ENCODE data around the gene ZNF331. TPM values are rescaled to one million over a fixed set of nuclear protein-coding genes. Genes with fewer than 3 reads are reported as not detected.

Gene ZNF331
- total RNA-seq, 1 experiment from 2014 or later = 29.8 TPM

- DNase-seq (ENCODE audit: low spot score) = no peak
- no peak overlapping the region for H3K4me3 ChIP-seq (ENCODE audit: low read depth, low read length, poor library complexity, severe bottlenecking)
- no peak overlapping the region for H3K27ac ChIP-seq (ENCODE audit: low read depth, low read length, poor library complexity, severe bottlenecking)
- H3K36me3 ChIP-seq (ENCODE audit: insufficient read depth, low read length, poor library complexity, severe bottlenecking) = no peaks in the 10 kb centered on the region
- no TSS peak for BruUV-seq (replicated peaks)
- TF ChIP-seq EZH2 (IDR thresholded peaks at IDR 0.05; ENCODE audit: borderline replicate concordance, low read depth, low read length, poor library complexity, severe bottlenecking) = no peak
- TF ChIP-seq CTCF (conservative IDR thresholded peaks at IDR 0.05; ENCODE audit: low read depth, low read length) = no peak
- no peaks in the 10 kb centered on the region for H3K27me3 ChIP-seq (replicated peaks; ENCODE audit: insufficient read depth, low read depth, low read length, poor library complexity)
- intact Hi-C loops (cut with micrococcal nuclease; ENCODE audit: unreplicated experiment) = no loop called here
- no peaks in the 10 kb centered on the region for H3K9me3 ChIP-seq (ENCODE audit: low read depth, low read length, poor library complexity, severe bottlenecking)
- CTCF ChIA-PET = no interaction called here
- no peaks in the 10 kb centered on the region for H3K4me1 ChIP-seq (ENCODE audit: insufficient read depth, low read length, poor library complexity, severe bottlenecking)
- POLR2A ChIA-PET (ENCODE audit: low non-redundant PET) = no interaction called here
Observed at GRCh38 chr19:53595510-53595867, 57.5 kb downstream of the ZNF331 start.

GRCh38 chr19:53596056-53596455, 58.1 kb downstream of the ZNF331 start:
- intact Hi-C loops (cut with micrococcal nuclease; ENCODE audit: unreplicated experiment) = no loop called here
- Histone ChIP-seq H3K27ac (ENCODE audit: low read depth, low read length, poor library complexity, severe bottlenecking) (no peak overlapping the region), H3K27me3 (replicated peaks; ENCODE audit: insufficient read depth, low read depth, low read length, poor library complexity) (no peaks in the 10 kb centered on the region), H3K9me3 (ENCODE audit: low read depth, low read length, poor library complexity, severe bottlenecking) (no peaks in the 10 kb centered on the region), H3K36me3 (ENCODE audit: insufficient read depth, low read length, poor library complexity, severe bottlenecking) (no peaks in the 10 kb centered on the region), H3K4me3 (ENCODE audit: low read depth, low read length, poor library complexity, severe bottlenecking) (no peak overlapping the region), H3K4me1 (ENCODE audit: insufficient read depth, low read length, poor library complexity, severe bottlenecking) (no peaks in the 10 kb centered on the region)
- no TSS peak for BruUV-seq (replicated peaks)
- TF ChIP-seq CTCF (conservative IDR thresholded peaks at IDR 0.05; ENCODE audit: low read depth, low read length) (no peak), EZH2 (IDR thresholded peaks at IDR 0.05; ENCODE audit: borderline replicate concordance, low read depth, low read length, poor library complexity, severe bottlenecking) (no peak)
- CTCF ChIA-PET = no interaction called here
- DNase-seq (ENCODE audit: low spot score) = no peak
- POLR2A ChIA-PET (ENCODE audit: low non-redundant PET) = no interaction called here

GRCh38 chr19:53597023-53597422, 59.1 kb downstream of the ZNF331 start:
- ChIA-PET POLR2A (ENCODE audit: low non-redundant PET) (no interaction called here), CTCF (no interaction called here)
- no TSS peak for BruUV-seq (replicated peaks)
- TF ChIP-seq CTCF (conservative IDR thresholded peaks at IDR 0.05; ENCODE audit: low read depth, low read length) = no peak
- no peak for TF ChIP-seq EZH2 (IDR thresholded peaks at IDR 0.05; ENCODE audit: borderline replicate concordance, low read depth, low read length, poor library complexity, severe bottlenecking)
- H3K27ac ChIP-seq (ENCODE audit: low read depth, low read length, poor library complexity, severe bottlenecking) = no peak overlapping the region
- intact Hi-C loops (cut with micrococcal nuclease; ENCODE audit: unreplicated experiment) = no loop called here
- H3K9me3 ChIP-seq (ENCODE audit: low read depth, low read length, poor library complexity, severe bottlenecking) = no peaks in the 10 kb centered on the region
- no peak for DNase-seq (ENCODE audit: low spot score)
- H3K27me3 ChIP-seq (replicated peaks; ENCODE audit: insufficient read depth, low read depth, low read length, poor library complexity) = no peaks in the 10 kb centered on the region
- H3K36me3 ChIP-seq (ENCODE audit: insufficient read depth, low read length, poor library complexity, severe bottlenecking) = no peaks in the 10 kb centered on the region
- H3K4me1 ChIP-seq (ENCODE audit: insufficient read depth, low read length, poor library complexity, severe bottlenecking) = no peaks in the 10 kb centered on the region
- H3K4me3 ChIP-seq (ENCODE audit: low read depth, low read length, poor library complexity, severe bottlenecking) = no peak overlapping the region
